MM.1S (cell line): ENCODE data around the gene KCNQ1.

Source experiments
- CTCF ChIP-seq: fragments of 300-600 bp; sonication (generic); IDR thresholded peaks from 2 replicates; pipeline ENCODE4 v1.5.1; 2016; ENCODE audit warnings: antibody characterized with exemption, low read length, mixed read lengths
- EZH2 ChIP-seq: fragments of 300-600 bp; sonication (generic); optimal IDR thresholded peaks from 2 replicates; pipeline ENCODE3; 2017; ENCODE audit warnings: low read depth, mild to moderate bottlenecking, antibody characterized with exemption, low read length, mixed read lengths

- TF ChIP-seq CTCF, result no peak
- no peak for TF ChIP-seq EZH2
Measured at GRCh38 chr11:2406878-2407410, 37.9 kb upstream of the KCNQ1 start.
